Measurements from ENCODE around the gene SEMA7A. TPM values are rescaled to one million over a fixed set of nuclear protein-coding genes. Genes with fewer than 3 reads are reported as not detected.

Gene SEMA7A
- total and polyA plus RNA-seq, 9 of the 15 experiments (the other 6 are each of a cell fraction or from before 2014, with no cell fraction given): 0.04 to 8.2 (median 5.4) TPM; not detected in 1

DNA sequence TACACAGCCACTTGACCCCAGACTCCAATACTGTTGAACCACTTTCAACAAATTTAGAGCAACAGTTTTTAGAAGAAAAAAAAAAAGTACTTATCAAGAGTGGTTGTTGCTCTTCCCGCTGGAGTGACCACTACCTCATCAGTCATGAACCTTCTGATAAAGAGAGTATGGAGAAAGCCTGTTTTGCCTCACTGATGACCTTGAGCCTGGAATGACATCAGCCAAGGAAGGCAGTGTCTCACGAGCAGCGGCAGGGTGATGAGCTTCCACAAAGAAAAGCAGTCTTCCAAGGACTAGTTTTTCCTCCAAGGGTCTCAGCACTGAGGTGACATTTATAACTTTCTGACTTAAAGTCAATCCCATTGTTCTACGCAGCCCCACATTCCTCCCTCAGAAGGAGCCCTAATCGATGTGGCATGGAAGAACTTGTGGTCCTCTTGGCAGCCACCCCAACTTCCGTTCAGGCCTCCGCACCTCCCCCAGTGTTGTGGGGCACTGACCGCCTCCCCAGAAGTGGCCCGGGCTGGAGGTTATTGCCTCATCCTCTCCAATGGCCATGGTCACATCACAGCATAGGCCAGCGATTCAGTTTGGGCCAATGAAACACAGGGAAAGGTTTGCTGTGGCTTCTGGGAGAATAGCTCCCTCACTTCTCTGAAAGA lies 64.5 kb downstream of the SEMA7A start (continued):
- TF ChIP-seq PBX2 (CRISPR knock-in tag; IDR thresholded peaks at IDR 0.05; ENCODE audit: low read depth) (no peak), PBX2 (tag; conservative IDR thresholded peaks at IDR 0.05; ENCODE audit: low read depth) (peak; percentile 25; the same call in 1 of the 2 replicates), ETV5 (CRISPR knock-in tag; IDR thresholded peaks at IDR 0.05; ENCODE audit: low read depth) (no peak), MEIS2 (IDR thresholded peaks at IDR 0.05; ENCODE audit: partially characterized antibody) (peak; percentile 9), ZNF589 (CRISPR knock-in tag; IDR thresholded peaks at IDR 0.05; ENCODE audit: low read depth) (0 out of 2 replicates have a peak, but pooled peaks have one; percentile 12), ZNF449 (CRISPR knock-in tag; IDR thresholded peaks at IDR 0.05) (no peak), ATF1 (CRISPR knock-in tag; IDR thresholded peaks at IDR 0.05) (no peak), ATF1 (tag; IDR thresholded peaks at IDR 0.05) (peak; percentile 48; the same call in 1 of the 2 replicates), E2F1 (CRISPR knock-in tag; IDR thresholded peaks at IDR 0.05) (no peak), SOX6 (IDR thresholded peaks at IDR 0.05) (0 out of 2 replicates have a peak, but pooled peaks have one; percentile 15), POLR2G (IDR thresholded peaks at IDR 0.05; ENCODE audit: low read depth, low read length) (0 out of 2 replicates have a peak, but pooled peaks have one; percentile 19), TCF3 (CRISPR knock-in tag; IDR thresholded peaks at IDR 0.05) (0 out of 2 replicates have a peak, but pooled peaks have one; percentile 29), SMARCC2 (IDR thresholded peaks at IDR 0.05; ENCODE audit: low read depth) (no peak), HIVEP1 (CRISPR knock-in tag; IDR thresholded peaks at IDR 0.05) (no peak), NR2C2 (CRISPR knock-in tag; IDR thresholded peaks at IDR 0.05) (no peak), NR2C2 (tag; IDR thresholded peaks at IDR 0.05) (peak; percentile 76; the same call in 1 of the 2 replicates), BHLHE40 (IDR thresholded peaks at IDR 0.05; ENCODE audit: low read length) (peak; percentile 32; the same call in 1 of the 2 replicates), ZNF175 (CRISPR knock-in tag; IDR thresholded peaks at IDR 0.05; ENCODE audit: low read depth) (peak; percentile 34; the same call in 1 of the 2 replicates), ARNT (IDR thresholded peaks at IDR 0.05) (no peak)
- TF ChIP-seq, protein P1, sequence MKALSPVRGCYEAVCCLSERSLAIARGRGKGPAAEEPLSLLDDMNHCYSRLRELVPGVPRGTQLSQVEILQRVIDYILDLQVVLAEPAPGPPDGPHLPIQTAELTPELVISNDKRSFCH (CRISPR knock-in tag; IDR thresholded peaks at IDR 0.05): no peak
- TF ChIP-seq, protein P1 (tag; IDR thresholded peaks at IDR 0.05): 0 out of 2 replicates have a peak, but pooled peaks have one; percentile 34
- TF ChIP-seq, protein P2, sequence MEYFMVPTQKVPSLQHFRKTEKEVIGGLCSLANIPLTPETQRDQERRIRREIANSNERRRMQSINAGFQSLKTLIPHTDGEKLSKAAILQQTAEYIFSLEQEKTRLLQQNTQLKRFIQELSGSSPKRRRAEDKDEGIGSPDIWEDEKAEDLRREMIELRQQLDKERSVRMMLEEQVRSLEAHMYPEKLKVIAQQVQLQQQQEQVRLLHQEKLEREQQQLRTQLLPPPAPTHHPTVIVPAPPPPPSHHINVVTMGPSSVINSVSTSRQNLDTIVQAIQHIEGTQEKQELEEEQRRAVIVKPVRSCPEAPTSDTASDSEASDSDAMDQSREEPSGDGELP (CRISPR knock-in tag; IDR thresholded peaks at IDR 0.05; ENCODE audit: borderline replicate concordance): peak; percentile 15; the same call in 1 of the 2 replicates

Measured in K562 (cell line).